H1 (cell line): ENCODE results near the gene PACSIN2.

Source experiments
- ASH2L ChIP-seq: fragments of 200-600, 300-600 bp; sonication (generic); IDR thresholded peaks from one replicate; pipeline ENCODE4 v1.7.1; 2017; ENCODE audit warnings: low read length
- CBX5 ChIP-seq: fragments of 300-800, 300-1000 bp; sonication (generic); IDR thresholded peaks from 2 replicates; pipeline ENCODE4 v1.7.1; 2016; ENCODE audit warnings: antibody characterized with exemption, low read length, low read depth
- CTCF ChIP-seq, 3 experiments: IDR thresholded peaks; 1 replicate in 2 of 3; 2 replicates in 1 of 3; pipeline versions ENCODE4 v1.5.1 to v1.6.1; 2011; ENCODE audit warnings: low read length in 3 of 3, mild to moderate bottlenecking in 3 of 3, inconsistent platforms in 2 of 3, low read depth in 1 of 3, moderate library complexity in 1 of 3; ENCODE audit not compliant: insufficient read depth in 1 of 3; ENCODE audit errors: control extremely low read depth in 1 of 3
- EP300 ChIP-seq, 2 experiments: IDR thresholded peaks; 1 replicate in 1 of 2; 2 replicates in 1 of 2; pipeline ENCODE4 v1.6.1; 2011 to 2012; ENCODE audit warnings: low read depth in 2 of 2, low read length in 2 of 2, mild to moderate bottlenecking in 2 of 2, borderline replicate concordance in 1 of 2, inconsistent platforms in 1 of 2, moderate library complexity in 1 of 2
- HDAC2 ChIP-seq, 2 experiments: fragments of 300-600 bp in 1 of 2; sonication (generic) in 1 of 2; IDR thresholded peaks; 2 replicates each; pipeline ENCODE4 v1.6.1; 2011 to 2012; ENCODE audit warnings: low read depth in 2 of 2, low read length in 2 of 2, mild to moderate bottlenecking in 2 of 2, moderate library complexity in 2 of 2, borderline replicate concordance in 1 of 2, inconsistent platforms in 1 of 2
- JUN ChIP-seq: IDR thresholded peaks from 2 replicates; pipeline ENCODE4 v1.6.1; 2011; ENCODE audit warnings: low read depth, mild to moderate bottlenecking, improper control_type of control experiment, low read length
- NRF1 ChIP-seq: IDR thresholded peaks from 2 replicates; pipeline ENCODE4 v1.6.1; 2011; ENCODE audit warnings: mild to moderate bottlenecking, low read depth, low read length, improper control_type of control experiment
- POLR2A ChIP-seq, 2 experiments: IDR thresholded peaks; 1 replicate in 1 of 2; 2 replicates in 1 of 2; pipeline ENCODE4 v1.6.1; 2011; ENCODE audit warnings: low read depth in 2 of 2, low read length in 2 of 2, mild to moderate bottlenecking in 2 of 2; ENCODE audit errors: control extremely low read depth in 1 of 2
- POLR2AphosphoS5 ChIP-seq: IDR thresholded peaks from 2 replicates; pipeline ENCODE4 v1.6.1; 2011; ENCODE audit warnings: low read depth, low read length
- RAD21 ChIP-seq, 2 experiments: IDR thresholded peaks in 1 of 2; conservative IDR thresholded peaks in 1 of 2; 2 replicates each; pipeline ENCODE4 v1.6.1; 2011; ENCODE audit warnings: low read depth in 2 of 2, low read length in 2 of 2, improper control_type of control experiment in 1 of 2, inconsistent platforms in 1 of 2, mild to moderate bottlenecking in 1 of 2, moderate library complexity in 1 of 2
- SIN3A ChIP-seq, 2 experiments: IDR thresholded peaks in 1 of 2; conservative IDR thresholded peaks in 1 of 2; 2 replicates each; pipeline ENCODE4 v1.6.1; 2011 to 2012; ENCODE audit warnings: low read length in 2 of 2, improper control_type of control experiment in 1 of 2, low read depth in 1 of 2, mild to moderate bottlenecking in 1 of 2
- SP2 ChIP-seq: IDR thresholded peaks from 2 replicates; pipeline ENCODE4 v1.6.1; 2012; ENCODE audit warnings: mild to moderate bottlenecking, low read length, inconsistent platforms
- TEAD4 ChIP-seq: IDR thresholded peaks from 2 replicates; pipeline ENCODE4 v1.6.1; 2012; ENCODE audit warnings: low read depth, low read length, inconsistent platforms, mixed read lengths
- TF ChIP-seq, protein P1 (sequence below): IDR thresholded peaks from 2 replicates; pipeline ENCODE4 v1.6.1; 2012; ENCODE audit warnings: inconsistent platforms

GRCh38 chr22:42974223-42974622 lies 40.7 kb downstream of the PACSIN2 start:
- TF ChIP-seq RAD21 (IDR thresholded peaks at IDR 0.05 in 1 of 2, conservative IDR thresholded peaks at IDR 0.05 in 1 of 2; ENCODE audit: low read depth in 2 of 2, low read length in 2 of 2) (no peak), NRF1 (no peak), CTCF (IDR thresholded peaks at IDR 0.05; ENCODE audit: control extremely low read depth in 1 of 3, insufficient read depth in 1 of 3, low read depth in 1 of 3, low read length in 3 of 3) (no peak), ASH2L (no peak), HDAC2 (IDR thresholded peaks at IDR 0.05; ENCODE audit: borderline replicate concordance in 1 of 2, low read depth in 2 of 2, low read length in 2 of 2) (no peak), JUN (no peak), POLR2A (IDR thresholded peaks at IDR 0.05; ENCODE audit: control extremely low read depth in 1 of 2, low read depth in 2 of 2, low read length in 2 of 2) (no peak), SIN3A (conservative IDR thresholded peaks at IDR 0.05 in 1 of 2, IDR thresholded peaks at IDR 0.05 in 1 of 2; ENCODE audit: low read depth in 1 of 2, low read length in 2 of 2) (no peak), EP300 (IDR thresholded peaks at IDR 0.05; ENCODE audit: borderline replicate concordance in 1 of 2, low read depth in 2 of 2, low read length in 2 of 2) (no peak), SP2 (no peak), TEAD4 (no peak), POLR2AphosphoS5 (no peak), CBX5 (no peak)
- TF ChIP-seq, protein P1, sequence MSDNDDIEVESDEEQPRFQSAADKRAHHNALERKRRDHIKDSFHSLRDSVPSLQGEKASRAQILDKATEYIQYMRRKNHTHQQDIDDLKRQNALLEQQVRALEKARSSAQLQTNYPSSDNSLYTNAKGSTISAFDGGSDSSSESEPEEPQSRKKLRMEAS, result no peak
